Measurements from ENCODE around the gene ARPC4. TPM values are rescaled to one million over a fixed set of nuclear protein-coding genes. Genes with fewer than 3 reads are reported as not detected.

The ARPC4 gene
- total RNA-seq, 1 donor: 284 TPM

GRCh38 chr3:9815986-9816385, 23.1 kb downstream of the ARPC4 start:
- peaks cover 2% of the 10 kb centered on the region for H3K4me1 ChIP-seq (ENCODE audit: insufficient read depth, low read length)
- H3K27me3 ChIP-seq (ENCODE audit: insufficient read depth, low read length): no peaks in the 10 kb centered on the region
- H3K4me3 ChIP-seq (ENCODE audit: low read length): no peak overlapping the region
- no peaks in the 10 kb centered on the region for H3K9me3 ChIP-seq (ENCODE audit: low read depth, low read length)

- H3K4me3 ChIP-seq (ENCODE audit: low read length): no peak overlapping the region
- H3K27me3 ChIP-seq (ENCODE audit: insufficient read depth, low read length): no peaks in the 10 kb centered on the region
Measured at GRCh38 chr3:9817436-9817835, 24.6 kb downstream of the ARPC4 start.

GRCh38 chr3:9818666-9819335, 25.9 kb downstream of the ARPC4 start:
- no peaks in the 10 kb centered on the region for H3K4me1 ChIP-seq (ENCODE audit: insufficient read depth, low read length)
- H3K9me3 ChIP-seq (ENCODE audit: low read depth, low read length): no peaks in the 10 kb centered on the region
- no peaks in the 10 kb centered on the region for H3K27me3 ChIP-seq (ENCODE audit: insufficient read depth, low read length)
- no peak overlapping the region for H3K4me3 ChIP-seq (ENCODE audit: low read length)

More at GRCh38 chr3:9817436-9817835, 24.6 kb downstream of the ARPC4 start:
- Histone ChIP-seq H3K4me1 (ENCODE audit: insufficient read depth, low read length) (no peaks in the 10 kb centered on the region), H3K9me3 (ENCODE audit: low read depth, low read length) (no peaks in the 10 kb centered on the region)

DNA sequence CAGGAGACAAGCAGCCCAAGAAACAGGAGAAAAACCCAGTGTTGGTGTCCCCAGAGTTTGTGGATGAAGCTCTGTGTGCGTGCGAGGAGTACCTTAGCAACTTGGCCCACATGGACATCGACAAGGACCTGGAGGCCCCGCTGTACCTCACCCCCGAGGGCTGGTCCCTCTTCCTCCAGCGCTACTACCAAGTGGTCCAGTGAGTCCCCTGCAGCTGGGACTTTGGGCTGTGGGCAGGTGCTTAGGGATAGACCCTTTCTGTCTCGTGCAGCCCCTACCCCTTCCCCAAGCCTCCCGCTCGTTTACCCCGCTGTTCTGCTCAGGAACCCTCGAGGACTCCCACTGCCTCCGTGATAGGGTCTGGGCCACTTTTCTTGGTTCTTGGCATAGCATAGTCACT, 27.7 kb downstream of the ARPC4 start:
- Histone ChIP-seq H3K4me3 (ENCODE audit: low read length) (no peak overlapping the region), H3K27me3 (ENCODE audit: insufficient read depth, low read length) (no peaks in the 10 kb centered on the region), H3K9me3 (ENCODE audit: low read depth, low read length) (no peaks in the 10 kb centered on the region), H3K4me1 (ENCODE audit: insufficient read depth, low read length) (no peaks in the 10 kb centered on the region)

- H3K9me3 ChIP-seq (ENCODE audit: low read depth, low read length): no peaks in the 10 kb centered on the region
- H3K4me1 ChIP-seq (ENCODE audit: insufficient read depth, low read length): no peaks in the 10 kb centered on the region
- H3K27me3 ChIP-seq (ENCODE audit: insufficient read depth, low read length): no peaks in the 10 kb centered on the region
- no peak overlapping the region for H3K4me3 ChIP-seq (ENCODE audit: low read length)
Measured at GRCh38 chr3:9820946-9821345, 28.1 kb downstream of the ARPC4 start.

DNA sequence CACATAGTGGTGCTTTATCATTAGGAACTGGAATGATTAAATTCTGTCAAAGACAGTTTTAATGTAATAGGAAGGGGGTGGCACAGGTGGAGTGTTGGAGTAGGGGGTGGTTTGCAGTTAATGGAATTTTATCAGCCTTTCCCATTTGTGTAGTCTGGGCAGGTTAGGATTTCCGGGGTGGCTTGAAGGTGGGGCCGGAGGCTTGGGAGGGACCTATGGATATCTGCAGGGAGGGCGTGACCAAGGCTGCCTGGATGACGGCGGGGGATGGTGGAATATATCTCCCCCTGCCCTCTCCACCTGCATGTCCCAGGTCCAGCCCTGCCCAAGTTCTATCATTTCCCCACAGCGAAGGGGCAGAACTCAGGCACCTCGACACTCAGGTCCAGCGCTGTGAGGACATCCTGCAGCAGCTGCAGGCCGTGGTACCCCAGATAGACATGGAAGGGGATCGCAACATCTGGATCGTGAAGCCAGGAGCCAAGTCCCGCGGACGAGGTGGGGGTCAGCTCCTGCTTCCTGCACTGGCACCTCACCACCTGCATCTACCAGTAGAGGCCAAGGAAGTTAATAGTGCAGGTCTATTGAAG, 32.7 kb downstream of the ARPC4 start:
- no peaks in the 10 kb centered on the region for H3K27me3 ChIP-seq (ENCODE audit: insufficient read depth, low read length)
- no peaks in the 10 kb centered on the region for H3K9me3 ChIP-seq (ENCODE audit: low read depth, low read length)
- H3K4me3 ChIP-seq (ENCODE audit: low read length): no peak overlapping the region
- H3K4me1 ChIP-seq (ENCODE audit: insufficient read depth, low read length): no peaks in the 10 kb centered on the region

DNA sequence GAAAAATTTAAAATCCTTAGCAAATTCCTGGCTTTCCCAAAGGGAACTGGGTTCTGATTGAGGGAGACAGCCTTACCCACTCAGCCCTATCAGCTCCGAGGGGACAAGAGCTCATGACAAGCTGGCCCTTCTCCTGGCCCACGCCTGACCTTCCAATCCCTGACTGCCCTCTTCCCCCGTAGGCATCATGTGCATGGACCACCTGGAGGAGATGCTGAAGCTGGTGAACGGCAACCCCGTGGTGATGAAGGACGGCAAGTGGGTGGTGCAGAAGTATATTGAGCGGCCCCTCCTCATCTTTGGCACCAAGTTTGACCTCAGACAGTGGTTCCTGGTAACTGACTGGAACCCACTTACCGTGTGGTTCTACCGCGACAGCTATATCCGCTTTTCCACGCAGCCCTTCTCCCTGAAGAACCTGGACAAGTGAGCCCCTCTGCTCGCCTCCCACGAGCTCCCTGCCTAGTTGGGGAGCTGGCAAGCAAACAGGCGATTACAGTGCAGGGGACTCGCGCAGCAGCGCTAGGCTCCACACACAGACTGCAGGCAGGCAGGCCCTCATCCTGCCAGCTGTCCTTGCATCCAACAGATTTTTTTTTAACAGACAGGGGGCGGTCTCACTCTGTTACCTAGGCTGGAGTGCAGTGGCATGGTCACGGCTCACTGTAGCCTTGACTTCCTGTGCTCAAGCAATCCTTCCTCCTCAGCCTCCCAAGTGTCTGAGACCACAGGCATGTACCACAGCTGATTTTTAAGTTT, 34.1 kb downstream of the ARPC4 start:
- Histone ChIP-seq H3K9me3 (ENCODE audit: low read depth, low read length) (no peaks in the 10 kb centered on the region), H3K4me3 (ENCODE audit: low read length) (no peak overlapping the region), H3K4me1 (ENCODE audit: insufficient read depth, low read length) (no peaks in the 10 kb centered on the region), H3K27me3 (ENCODE audit: insufficient read depth, low read length) (no peaks in the 10 kb centered on the region)

- H3K4me3 ChIP-seq (ENCODE audit: low read length): no peak overlapping the region
- H3K4me1 ChIP-seq (ENCODE audit: insufficient read depth, low read length): no peaks in the 10 kb centered on the region
- no peaks in the 10 kb centered on the region for H3K27me3 ChIP-seq (ENCODE audit: insufficient read depth, low read length)
- H3K9me3 ChIP-seq (ENCODE audit: low read depth, low read length): no peaks in the 10 kb centered on the region
Measured at GRCh38 chr3:9828801-9829755, 36.2 kb downstream of the ARPC4 start.

DNA sequence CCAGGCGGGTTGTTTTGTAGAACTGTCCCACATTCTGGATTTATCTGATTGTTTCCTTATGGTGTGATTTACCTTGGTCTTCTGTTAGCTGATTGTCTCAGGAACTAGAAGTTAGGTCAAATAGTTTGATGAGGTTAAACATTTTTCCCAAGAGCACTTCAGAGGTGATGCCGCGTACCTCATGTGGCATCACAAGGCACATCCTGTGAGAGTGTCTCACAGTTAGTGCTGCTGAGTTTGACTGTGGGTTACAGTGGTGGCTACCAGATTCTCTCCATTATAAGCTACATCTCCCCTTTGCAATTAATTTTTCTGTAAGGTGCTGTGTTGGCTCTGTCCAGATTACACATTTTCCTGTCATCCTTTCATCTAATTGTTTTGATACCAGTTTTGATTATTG, 38.4 kb downstream of the ARPC4 start:
- Histone ChIP-seq H3K27me3 (ENCODE audit: insufficient read depth, low read length) (no peaks in the 10 kb centered on the region), H3K4me3 (ENCODE audit: low read length) (no peak overlapping the region), H3K4me1 (ENCODE audit: insufficient read depth, low read length) (no peaks in the 10 kb centered on the region), H3K9me3 (ENCODE audit: low read depth, low read length) (no peaks in the 10 kb centered on the region)

- peaks cover 4% of the 10 kb centered on the region for H3K4me1 ChIP-seq (ENCODE audit: insufficient read depth, low read length)
- H3K9me3 ChIP-seq (ENCODE audit: low read depth, low read length): no peaks in the 10 kb centered on the region
- no peaks in the 10 kb centered on the region for H3K27me3 ChIP-seq (ENCODE audit: insufficient read depth, low read length)
- no peak overlapping the region for H3K4me3 ChIP-seq (ENCODE audit: low read length)
Measured at GRCh38 chr3:9833078-9833477, 40.2 kb downstream of the ARPC4 start.

- Histone ChIP-seq H3K4me3 (ENCODE audit: low read length) (no peak overlapping the region), H3K4me1 (ENCODE audit: insufficient read depth, low read length) (peaks cover 11% of the 10 kb centered on the region), H3K9me3 (ENCODE audit: low read depth, low read length) (no peaks in the 10 kb centered on the region), H3K27me3 (ENCODE audit: insufficient read depth, low read length) (no peaks in the 10 kb centered on the region)
Measured at GRCh38 chr3:9834520-9835380, 41.9 kb downstream of the ARPC4 start.

GRCh38 chr3:9837701-9838582, 45.1 kb downstream of the ARPC4 start:
- Histone ChIP-seq H3K4me1 (ENCODE audit: insufficient read depth, low read length) (peaks cover 20% of the 10 kb centered on the region), H3K4me3 (ENCODE audit: low read length) (no peak overlapping the region), H3K27me3 (ENCODE audit: insufficient read depth, low read length) (no peaks in the 10 kb centered on the region), H3K9me3 (ENCODE audit: low read depth, low read length) (no peaks in the 10 kb centered on the region)

GRCh38 chr3:9838856-9839255, 46.0 kb downstream of the ARPC4 start:
- Histone ChIP-seq H3K4me3 (ENCODE audit: low read length) (no peak overlapping the region), H3K27me3 (ENCODE audit: insufficient read depth, low read length) (no peaks in the 10 kb centered on the region), H3K4me1 (ENCODE audit: insufficient read depth, low read length) (peaks cover 25% of the 10 kb centered on the region), H3K9me3 (ENCODE audit: low read depth, low read length) (no peaks in the 10 kb centered on the region)

Measured in mononuclear cell (primary cell).